ENCODE measurements around the gene STK11.

DNA sequence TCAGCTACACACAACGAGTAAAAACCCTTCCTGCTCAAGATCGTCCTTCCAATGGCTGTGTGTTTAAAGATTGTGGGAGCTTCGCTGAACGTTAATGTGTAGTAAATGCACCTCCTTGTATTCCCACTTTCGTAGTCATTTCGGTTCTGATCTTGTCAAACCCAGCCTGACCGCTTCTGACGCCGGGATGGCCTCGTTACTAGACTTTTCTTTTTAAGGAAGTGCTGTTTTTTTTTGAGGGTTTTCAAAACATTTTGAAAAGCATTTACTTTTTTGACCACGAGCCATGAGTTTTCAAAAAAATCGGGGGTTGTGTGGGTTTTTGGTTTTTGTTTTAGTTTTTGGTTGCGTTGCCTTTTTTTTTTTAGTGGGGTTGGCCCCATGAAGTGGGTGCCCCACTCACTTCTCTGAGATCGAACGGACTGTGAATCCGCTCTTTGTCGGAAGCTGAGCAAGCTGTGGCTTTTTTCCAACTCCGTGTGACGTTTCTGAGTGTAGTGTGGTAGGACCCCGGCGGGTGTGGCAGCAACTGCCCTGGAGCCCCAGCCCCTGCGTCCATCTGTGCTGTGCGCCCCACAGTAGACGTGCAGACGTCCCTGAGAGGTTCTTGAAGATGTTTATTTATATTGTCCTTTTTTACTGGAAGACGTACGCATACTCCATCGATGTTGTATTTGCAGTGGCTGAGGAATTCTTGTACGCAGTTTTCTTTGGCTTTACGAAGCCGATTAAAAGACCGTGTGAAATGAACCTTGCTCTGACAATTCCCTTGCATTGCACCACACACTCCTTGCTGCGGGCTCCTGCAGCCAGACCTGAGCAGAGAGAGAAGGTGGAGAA lies 67.1 kb downstream of the STK11 start:
- TF ChIP-seq CTCF (conservative IDR thresholded peaks at IDR 0.05; ENCODE audit: low read depth in 2 of 2), result no peak
- TF ChIP-seq EZH2 (IDR thresholded peaks at IDR 0.05; ENCODE audit: low read depth, unreplicated experiment), result no peak
- TF ChIP-seq POLR2AphosphoS5 (IDR thresholded peaks at IDR 0.05; ENCODE audit: low read depth), result no peak
- TF ChIP-seq REST (IDR thresholded peaks at IDR 0.05; ENCODE audit: unreplicated experiment), result no peak

Measured in GM23338 (cell line).